CD4-positive, alpha-beta T cell treated with Interferon alpha-2 for 1 hour (primary cell): Measurements from ENCODE around the gene TMEFF1.
A peak's percentile ranks its signal among the peaks of the same experiment; 100 is the strongest.
"Not testable (repeated sequence)": the region's sequence is repeated elsewhere in the genome, so short reads cannot be mapped to it uniquely, and the experiment has no call there.

Experiments used
- DNase-seq, 2 donors: peaks; one replicate each; pipeline ENCODE4 v3.0.0-alpha.2; 2020 to 2022

Gene TMEFF1

GRCh38 chr9:100498592-100498991, 25.6 kb downstream of the TMEFF1 start:
- DNase-seq: no peak

- DNase-seq: no peak
These were observed 26.5 kb downstream of the TMEFF1 start for GRCh38 chr9:100499460-100499859.

GRCh38 chr9:100499866-100500265, 26.9 kb downstream of the TMEFF1 start:
- DNase-seq: no peak

- DNase-seq: peak; percentile 17 to 56
These were observed 32.7 kb downstream of the TMEFF1 start for GRCh38 chr9:100505564-100506159.

GRCh38 chr9:100507350-100507749, 34.4 kb downstream of the TMEFF1 start:
- not testable (repeated sequence) for DNase-seq

GRCh38 chr9:100511205-100511604, 38.3 kb downstream of the TMEFF1 start:
- DNase-seq: no peak

- DNase-seq: no peak
These were observed 42.9 kb downstream of the TMEFF1 start for GRCh38 chr9:100515578-100516494.

GRCh38 chr9:100521282-100521681, 48.3 kb downstream of the TMEFF1 start:
- DNase-seq: no peak

GRCh38 chr9:100525563-100525962, 52.6 kb downstream of the TMEFF1 start:
- DNase-seq: no peak

- DNase-seq: not testable (repeated sequence)
These were observed 54.3 kb downstream of the TMEFF1 start for GRCh38 chr9:100527180-100527794.

GRCh38 chr9:100534401-100534800, 61.5 kb downstream of the TMEFF1 start:
- no peak for DNase-seq

- no peak for DNase-seq
These were observed 67.4 kb downstream of the TMEFF1 start for GRCh38 chr9:100540327-100540726.

- DNase-seq: no peak
These were observed 76.1 kb downstream of the TMEFF1 start for GRCh38 chr9:100549048-100549447.

- DNase-seq: no peak
These were observed 82.0 kb downstream of the TMEFF1 start for GRCh38 chr9:100554935-100555401.

GRCh38 chr9:100555471-100555870, 82.5 kb downstream of the TMEFF1 start:
- DNase-seq: no peak

- no peak for DNase-seq
These were observed 84.1 kb downstream of the TMEFF1 start for GRCh38 chr9:100557053-100557452.

GRCh38 chr9:100561256-100561655, 88.3 kb downstream of the TMEFF1 start:
- DNase-seq: no peak

GRCh38 chr9:100567856-100568255, 94.9 kb downstream of the TMEFF1 start:
- DNase-seq: no peak

GRCh38 chr9:100573655-100574260, 100.8 kb downstream of the TMEFF1 start:
- no peak for DNase-seq

GRCh38 chr9:100575006-100575405, 102.1 kb downstream of the TMEFF1 start:
- DNase-seq: no peak

GRCh38 chr9:100575765-100576386, 102.9 kb downstream of the TMEFF1 start:
- DNase-seq: no peak

- DNase-seq: no peak
These were observed 105.0 kb downstream of the TMEFF1 start, which contains the start of gene CAVIN4 for GRCh38 chr9:100577776-100578448. Gene CAVIN4, plus strand, starts transcription at chr9:100578079. Its CDS starts 65 bp downstream, at chr9:100578144.
